Kidney epithelial cell (primary cell): Measurements from ENCODE around the gene DCC. TPM values are rescaled to one million over a fixed set of nuclear protein-coding genes. Genes with fewer than 3 reads are reported as not detected.

ENCODE experiments used
- DNase-seq: peaks from one replicate; pipeline ENCODE4 v3.0.0-alpha.2; 2010; ENCODE audit warnings: low read depth
- H3K27me3 ChIP-seq: 2 replicates; pipeline ENCODE4 v1.6.0; 2011; ENCODE audit warnings: low read length; ENCODE audit not compliant: control insufficient read depth, insufficient read depth
- H3K36me3 ChIP-seq: 2 replicates; pipeline ENCODE4 v1.5.1; 2011; ENCODE audit warnings: low read length; ENCODE audit not compliant: control insufficient read depth, insufficient read depth
- H3K4me3 ChIP-seq: 2 replicates; pipeline ENCODE4 v1.5.1; 2011; ENCODE audit warnings: low read depth, mild to moderate bottlenecking, control low read depth, low read length
- CTCF ChIP-seq: IDR thresholded peaks from 2 replicates; pipeline ENCODE4 v1.5.1; 2011; ENCODE audit warnings: mild to moderate bottlenecking, moderate library complexity, low read length, control low read depth, inconsistent platforms; ENCODE audit not compliant: insufficient read depth, poor library complexity, severe bottlenecking
- total RNA-seq: library from RNA; depleted of rRNA; stranded (reverse); fragments of >200 nt; gene quantifications from 2 replicates; pipeline ENCODE4 v1.2.3, GENCODE V29; 2015

DCC gene
- total RNA-seq, 1 donor from 2014 or later = 0.04 TPM

- no peak for TF ChIP-seq CTCF
- Histone ChIP-seq H3K4me3 (no peak overlapping the region), H3K27me3 (no peaks in the 10 kb centered on the region), H3K36me3 (no peaks in the 10 kb centered on the region)
- DNase-seq = no peak
These were observed 270.6 kb downstream of the DCC start for GRCh38 chr18:52610451-52611115.

GRCh38 chr18:52612406-52612805 is 272.4 kb downstream of the DCC start:
- H3K4me3 ChIP-seq = no peak overlapping the region
- no peaks in the 10 kb centered on the region for H3K27me3 ChIP-seq
- TF ChIP-seq CTCF = no peak
- no peaks in the 10 kb centered on the region for H3K36me3 ChIP-seq
- no peak for DNase-seq

GRCh38 chr18:52615321-52615720 is 275.3 kb downstream of the DCC start:
- no peak overlapping the region for H3K4me3 ChIP-seq
- H3K27me3 ChIP-seq = no peaks in the 10 kb centered on the region
- no peak for TF ChIP-seq CTCF
- no peak for DNase-seq
- H3K36me3 ChIP-seq = no peaks in the 10 kb centered on the region

- DNase-seq = no peak
- H3K27me3 ChIP-seq = no peaks in the 10 kb centered on the region
- H3K4me3 ChIP-seq = no peak overlapping the region
- TF ChIP-seq CTCF = no peak
- no peaks in the 10 kb centered on the region for H3K36me3 ChIP-seq
These were observed 275.9 kb downstream of the DCC start for GRCh38 chr18:52615943-52616342.

- no peak for DNase-seq
- Histone ChIP-seq H3K27me3 (no peaks in the 10 kb centered on the region), H3K36me3 (no peaks in the 10 kb centered on the region), H3K4me3 (no peak overlapping the region)
- TF ChIP-seq CTCF = no peak
These were observed 277.9 kb downstream of the DCC start for GRCh38 chr18:52617931-52618330.

- TF ChIP-seq CTCF = no peak
- H3K4me3 ChIP-seq = no peak overlapping the region
- no peak for DNase-seq
- no peaks in the 10 kb centered on the region for H3K36me3 ChIP-seq
- H3K27me3 ChIP-seq = no peaks in the 10 kb centered on the region
These were observed 281.0 kb downstream of the DCC start for GRCh38 chr18:52620926-52621439.
